ENCODE measurements around the gene BROX.
"Not testable (repeated sequence)": the region's sequence is repeated elsewhere in the genome, so short reads cannot be mapped to it uniquely, and the experiment has no call there.

DNA sequence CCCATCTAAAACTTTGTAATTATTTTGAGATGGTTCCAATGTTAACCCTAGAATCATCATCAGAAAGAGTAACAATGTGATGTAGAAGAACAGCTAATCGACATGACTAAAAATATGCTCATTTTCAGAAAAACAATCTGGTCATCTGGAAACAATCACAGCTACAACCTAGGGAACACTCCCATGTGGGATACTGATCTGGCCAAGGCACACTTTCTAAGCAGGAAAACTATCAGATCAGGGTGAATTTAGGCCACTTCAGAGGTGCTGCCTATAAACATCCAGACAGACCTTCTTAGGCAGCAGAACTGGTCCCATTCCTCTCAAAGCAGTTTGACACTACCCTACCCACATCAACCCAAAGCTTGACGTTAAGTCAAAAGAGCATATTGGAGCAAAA is 43.3 kb upstream of the BROX start:
- not testable (repeated sequence) for TF ChIP-seq POLR2A (IDR thresholded peaks at IDR 0.05)
- TF ChIP-seq, protein P1, sequence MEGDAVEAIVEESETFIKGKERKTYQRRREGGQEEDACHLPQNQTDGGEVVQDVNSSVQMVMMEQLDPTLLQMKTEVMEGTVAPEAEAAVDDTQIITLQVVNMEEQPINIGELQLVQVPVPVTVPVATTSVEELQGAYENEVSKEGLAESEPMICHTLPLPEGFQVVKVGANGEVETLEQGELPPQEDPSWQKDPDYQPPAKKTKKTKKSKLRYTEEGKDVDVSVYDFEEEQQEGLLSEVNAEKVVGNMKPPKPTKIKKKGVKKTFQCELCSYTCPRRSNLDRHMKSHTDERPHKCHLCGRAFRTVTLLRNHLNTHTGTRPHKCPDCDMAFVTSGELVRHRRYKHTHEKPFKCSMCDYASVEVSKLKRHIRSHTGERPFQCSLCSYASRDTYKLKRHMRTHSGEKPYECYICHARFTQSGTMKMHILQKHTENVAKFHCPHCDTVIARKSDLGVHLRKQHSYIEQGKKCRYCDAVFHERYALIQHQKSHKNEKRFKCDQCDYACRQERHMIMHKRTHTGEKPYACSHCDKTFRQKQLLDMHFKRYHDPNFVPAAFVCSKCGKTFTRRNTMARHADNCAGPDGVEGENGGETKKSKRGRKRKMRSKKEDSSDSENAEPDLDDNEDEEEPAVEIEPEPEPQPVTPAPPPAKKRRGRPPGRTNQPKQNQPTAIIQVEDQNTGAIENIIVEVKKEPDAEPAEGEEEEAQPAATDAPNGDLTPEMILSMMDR (IDR thresholded peaks at IDR 0.05) = not testable (repeated sequence)

Data from testis (tissue), 2 donors.